Gastrocnemius medialis (tissue), 4 donors: Measurements from ENCODE around the gene DDX54. TPM values are rescaled to one million over a fixed set of nuclear protein-coding genes. Genes with fewer than 3 reads are reported as not detected.

Experiments used
- ATAC-seq, 2 donors: fragments of 150-250 bp; one replicate each; pipeline ENCODE4 v1.9.1; 2016
- DNase-seq, 2 donors: peaks; one replicate each; pipeline ENCODE4 v3.0.0-alpha.2; 2019
- H3K27ac ChIP-seq, 4 donors: fragments of 200-600 bp; sonication (generic); 1 replicate in 1 of 4; 2 replicates in 3 of 4; pipeline ENCODE4 v1.5.1; 2016 to 2018; ENCODE audit warnings: mild to moderate bottlenecking in 2 of 4, moderate library complexity in 1 of 4
- H3K27me3 ChIP-seq, 3 donors: fragments of 200-600 bp; sonication (generic) in 2 of 3; 1 replicate in 1 of 3; 2 replicates in 2 of 3; pipeline versions ENCODE4 v1.5.1 to v1.6.0; 2016 to 2019; ENCODE audit warnings: mild to moderate bottlenecking in 1 of 3, moderate library complexity in 1 of 3
- H3K36me3 ChIP-seq, 2 donors: fragments of 200-600 bp; sonication (generic) in 1 of 2; one replicate each; pipeline ENCODE4 v1.5.1; 2017 to 2018
- H3K4me1 ChIP-seq, 2 donors: fragments of 200-600 bp; sonication (generic) in 1 of 2; one replicate each; pipeline ENCODE4 v1.5.1; 2016 to 2017; ENCODE audit warnings: mild to moderate bottlenecking in 2 of 2
- H3K4me3 ChIP-seq, 4 donors: fragments of 200-600 bp; sonication (generic) in 3 of 4; 1 replicate in 1 of 4; 2 replicates in 3 of 4; pipeline ENCODE4 v1.5.1; 2016 to 2019; ENCODE audit warnings: mild to moderate bottlenecking in 2 of 4
- H3K9me3 ChIP-seq, 3 donors: fragments of 200-600 bp; sonication (generic) in 2 of 3; 1 replicate in 1 of 3; 2 replicates in 2 of 3; pipeline ENCODE4 v1.5.1; 2016 to 2019
- CTCF ChIP-seq, 5 experiments: fragments of 450-650 bp in 3 of 5; fragments of 200-600 bp in 2 of 5; sonication (generic) in 2 of 5; IDR thresholded peaks in 4 of 5; conservative IDR thresholded peaks in 1 of 5; 1 replicate in 4 of 5; 2 replicates in 1 of 5; pipeline ENCODE4 v1.5.1; 2016 to 2019; ENCODE audit warnings: antibody characterized with exemption in 5 of 5, mild to moderate bottlenecking in 3 of 5, moderate library complexity in 3 of 5
- POLR2A ChIP-seq, 2 donors: fragments of 450-650 bp; IDR thresholded peaks; one replicate each; pipeline ENCODE4 v1.6.1; 2017; ENCODE audit warnings: antibody characterized with exemption in 2 of 2, mild to moderate bottlenecking in 2 of 2, moderate library complexity in 2 of 2
- in situ Hi-C, 4 donors: fragments of 200-750 bp; cut with MboI; loops; one replicate each; pipeline versions ENCODE4 v1.15.0 to v1.8.0; 2017; ENCODE audit warnings: low sequenced_read_pairs in 4 of 4
- intact Hi-C: fragments of 100-400 bp; cut with DNase I; formaldehyde crosslinking; loops from one replicate; pipeline ENCODE4 v1.15.1; 2023; ENCODE audit warnings: low total_unique reads
- total RNA-seq, 4 donors: library from RNA; depleted of rRNA; stranded (reverse); fragments of >200 nt; gene quantifications; one replicate each; pipeline versions ENCODE4 v1.1.0 to v1.2.3, GENCODE V29; 2016

DDX54 gene
- total RNA-seq, 4 donors from 2014 or later = 90.0 to 144 (median 108) TPM

GRCh38 chr12:113200021-113200797 is 14.9 kb upstream of the DDX54 start:
- no peaks in the 10 kb centered on the region for H3K36me3 ChIP-seq
- no peak overlapping the region for H3K4me3 ChIP-seq
- H3K4me1 ChIP-seq = peaks cover 14 to 15% of the 10 kb centered on the region in 2 donors
- in situ Hi-C loops = no loop called here
- ATAC-seq (no peak), DNase-seq (no peak)
- TF ChIP-seq POLR2A (IDR thresholded peaks at IDR 0.05) (no peak), CTCF (IDR thresholded peaks at IDR 0.05 in 4 of 5, conservative IDR thresholded peaks at IDR 0.05 in 1 of 5) (no peak)
- H3K9me3 ChIP-seq = no peaks in the 10 kb centered on the region
- no peak overlapping the region for H3K27ac ChIP-seq
- intact Hi-C loops = no loop called here
- H3K27me3 ChIP-seq = no peaks in the 10 kb centered on the region

- H3K36me3 ChIP-seq = no peaks in the 10 kb centered on the region
- in situ Hi-C loops (loop anchor here in 2 of 4 donors (10.0 to 25.0 kb wide), 2 partner anchors 97 to 114 kb away; no protein-coding TSS in a partner anchor), intact Hi-C loops (loop anchor here (10.0 kb wide), 2 partner anchors 97 to 137 kb away; partner anchors contain the start of gene SLC8B1)
- TF ChIP-seq CTCF (IDR thresholded peaks at IDR 0.05 in 4 of 5, conservative IDR thresholded peaks at IDR 0.05 in 1 of 5) = no peak
- TF ChIP-seq POLR2A (IDR thresholded peaks at IDR 0.05) = no peak
- H3K4me1 ChIP-seq = peaks cover 11 to 16% of the 10 kb centered on the region in 2 donors
- H3K27me3 ChIP-seq = no peaks in the 10 kb centered on the region
- H3K4me3 ChIP-seq = no peak overlapping the region
- no peak for ATAC-seq
- no peak for DNase-seq
- H3K9me3 ChIP-seq = no peaks in the 10 kb centered on the region
- H3K27ac ChIP-seq = no peak overlapping the region
Measured at GRCh38 chr12:113198296-113198695, 13.0 kb upstream of the DDX54 start.

GRCh38 chr12:113197518-113198077 is 12.3 kb upstream of the DDX54 start:
- Histone ChIP-seq H3K27ac (no peak overlapping the region), H3K27me3 (no peaks in the 10 kb centered on the region), H3K4me1 (peaks cover 12 to 21% of the 10 kb centered on the region in 2 donors), H3K36me3 (no peaks in the 10 kb centered on the region), H3K9me3 (no peaks in the 10 kb centered on the region), H3K4me3 (no peak overlapping the region)
- no peak for TF ChIP-seq POLR2A (IDR thresholded peaks at IDR 0.05)
- TF ChIP-seq CTCF (IDR thresholded peaks at IDR 0.05 in 4 of 5, conservative IDR thresholded peaks at IDR 0.05 in 1 of 5) = no peak
- ATAC-seq (no peak), DNase-seq (no peak)
- in situ Hi-C loops = loop anchor here in 2 of 4 donors (10.0 to 25.0 kb wide), 2 partner anchors 97 to 115 kb away; no protein-coding TSS in a partner anchor
- intact Hi-C loops = loop anchor here (2.0 to 10.0 kb wide), 4 partner anchors 23 to 227 kb away; partner anchors contain the start of genes SLC8B1 and TPCN1

GRCh38 chr12:113196990-113197389 is 11.7 kb upstream of the DDX54 start:
- H3K27me3 ChIP-seq = no peaks in the 10 kb centered on the region
- peaks cover 12 to 21% of the 10 kb centered on the region in 2 donors for H3K4me1 ChIP-seq
- no peaks in the 10 kb centered on the region for H3K9me3 ChIP-seq
- TF ChIP-seq POLR2A (IDR thresholded peaks at IDR 0.05) (no peak), CTCF (IDR thresholded peaks at IDR 0.05 in 4 of 5, conservative IDR thresholded peaks at IDR 0.05 in 1 of 5) (peak; percentile 33 to 78 (median 58))
- intact Hi-C loops = loop anchor here (2.0 to 10.0 kb wide), 4 partner anchors 24 to 228 kb away; partner anchors contain the start of genes SLC8B1 and TPCN1
- in situ Hi-C loops = loop anchor here in 2 of 4 donors (10.0 to 25.0 kb wide), 2 partner anchors 98 to 115 kb away; no protein-coding TSS in a partner anchor
- ATAC-seq (peak; percentile 82 to 88), DNase-seq (peak; percentile 67 to 79)
- no peak overlapping the region for H3K27ac ChIP-seq
- peaks cover 0 to 5% of the 10 kb centered on the region in 2 donors for H3K36me3 ChIP-seq
- H3K4me3 ChIP-seq = no peak overlapping the region
